OCI-LY3 (cell line): ENCODE data around the gene GALNT3.

Source experiments
- H2AFZ ChIP-seq: fragments of 200-600, 300-600 bp; shearing (Covaris generic); 2 replicates; pipeline ENCODE4 v1.6.0; 2014; ENCODE audit warnings: antibody characterized with exemption, low read depth, low read length
- H3K27ac ChIP-seq: fragments of 200-600, 300-600 bp; sonication (generic); 2 replicates; pipeline ENCODE4 v1.5.1; 2014; ENCODE audit warnings: mild to moderate bottlenecking, low read length, moderate library complexity, mixed read lengths
- H3K27me3 ChIP-seq: fragments of 200-600, 300-600 bp; sonication (generic); 2 replicates; pipeline ENCODE4 v1.6.1; 2014; ENCODE audit warnings: low read depth, low read length, mixed read lengths
- H3K36me3 ChIP-seq: fragments of 200-600, 300-600 bp; sonication (generic); replicated peaks from 2 replicates; pipeline ENCODE3; 2014; ENCODE audit warnings: low read depth, low read length, mixed read lengths
- H3K4me1 ChIP-seq: fragments of 300-600, 200-600 bp; sonication (generic); 2 replicates; pipeline ENCODE4 v1.6.1; 2014; ENCODE audit warnings: low read length, mixed read lengths
- H3K4me2 ChIP-seq: fragments of 200-600, 300-600 bp; sonication (generic); 2 replicates; pipeline ENCODE4 v1.6.1; 2014; ENCODE audit warnings: low read length, mixed read lengths
- H3K4me3 ChIP-seq: fragments of 300-600, 200-600 bp; sonication (generic); 2 replicates; pipeline ENCODE4 v1.5.1; 2014; ENCODE audit warnings: antibody characterized with exemption, mild to moderate bottlenecking, low read length, moderate library complexity
- H3K79me2 ChIP-seq: fragments of 300-600, 200-600 bp; shearing (Covaris generic); 2 replicates; pipeline ENCODE4 v1.6.1; 2014; ENCODE audit warnings: mild to moderate bottlenecking, low read length, mixed read lengths
- H3K9ac ChIP-seq: fragments of 300-600, 200-600 bp; shearing (Covaris generic); 2 replicates; pipeline ENCODE4 v1.6.0; 2014; ENCODE audit warnings: mild to moderate bottlenecking, low read length, moderate library complexity
- H3K9me3 ChIP-seq: fragments of 200-600, 300-600 bp; shearing (Covaris generic); 2 replicates; pipeline ENCODE4 v1.6.1; 2014; ENCODE audit warnings: low read length, mixed read lengths; ENCODE audit not compliant: insufficient read depth
- H4K20me1 ChIP-seq: fragments of 200-600, 300-600 bp; sonication (generic); 2 replicates; pipeline ENCODE4 v1.6.1; 2016; ENCODE audit warnings: low read length, mixed read lengths; ENCODE audit not compliant: insufficient read depth
- CTCF ChIP-seq: fragments of 200-600, 300-600 bp; sonication (generic); IDR thresholded peaks from 2 replicates; pipeline ENCODE4 v1.5.1; 2014; ENCODE audit warnings: antibody characterized with exemption, low read length, low read depth
- EZH2phosphoT487 ChIP-seq: fragments of 200-600 bp; shearing (Covaris generic); IDR thresholded peaks from 2 replicates; pipeline ENCODE4 v1.6.1; 2018; ENCODE audit warnings: antibody characterized with exemption, mixed run types, low read depth

The GALNT3 gene

DNA sequence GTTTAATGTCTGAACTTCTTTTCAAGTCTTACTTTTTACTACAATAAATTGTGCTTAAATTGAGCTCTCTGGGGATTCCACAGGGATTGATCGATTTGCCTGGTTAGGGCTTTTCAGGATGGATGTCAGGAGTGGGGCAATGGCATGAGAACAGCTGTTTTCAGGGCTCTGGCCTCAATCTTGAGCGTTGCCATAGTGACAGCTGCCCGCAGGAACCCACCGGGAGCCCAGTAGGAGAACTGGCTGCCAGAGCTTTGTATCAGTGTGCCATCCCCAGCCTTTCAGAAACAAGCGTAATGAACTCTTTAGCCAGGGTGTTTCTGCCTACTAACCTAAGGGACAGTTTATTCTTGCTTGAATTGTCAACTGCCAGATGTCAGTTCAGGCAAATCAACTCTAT, 93.5 kb downstream of the GALNT3 start:
- Histone ChIP-seq H3K4me1 (no peaks in the 10 kb centered on the region), H3K79me2 (no peaks in the 10 kb centered on the region), H3K27ac (no peak overlapping the region), H3K4me2 (no peak overlapping the region), H3K9me3 (no peaks in the 10 kb centered on the region), H3K4me3 (no peak overlapping the region), H3K36me3 (no peaks in the 10 kb centered on the region), H3K9ac (no peak overlapping the region), H3K27me3 (no peaks in the 10 kb centered on the region), H4K20me1 (no peaks in the 10 kb centered on the region), H2AFZ (no peak overlapping the region)
- TF ChIP-seq EZH2phosphoT487 (no peak), CTCF (no peak)

DNA sequence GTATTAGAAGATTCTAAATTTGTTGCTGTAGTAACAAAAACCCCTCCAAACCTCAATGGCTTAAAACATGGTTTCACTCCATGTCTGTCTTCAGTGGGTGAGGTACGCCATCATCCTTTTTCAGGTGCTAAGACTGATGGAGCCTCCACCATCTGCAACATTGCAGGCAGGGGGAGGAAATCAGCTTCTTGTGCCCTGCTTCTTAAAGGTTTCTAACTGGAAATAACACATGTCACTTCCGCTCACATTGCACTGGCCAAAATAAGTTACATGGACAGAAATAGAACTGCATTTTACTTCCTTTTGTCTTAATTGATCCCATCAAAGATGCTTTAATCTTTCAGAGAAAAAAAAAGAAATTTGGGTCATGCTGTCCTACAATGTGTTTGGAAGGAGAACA, 94.1 kb downstream of the GALNT3 start:
- no peak overlapping the region for H3K27ac ChIP-seq
- no peaks in the 10 kb centered on the region for H3K79me2 ChIP-seq
- H3K9me3 ChIP-seq: no peaks in the 10 kb centered on the region
- no peaks in the 10 kb centered on the region for H3K27me3 ChIP-seq
- H3K9ac ChIP-seq: no peak overlapping the region
- H3K4me1 ChIP-seq: no peaks in the 10 kb centered on the region
- no peaks in the 10 kb centered on the region for H3K36me3 ChIP-seq
- no peak overlapping the region for H3K4me3 ChIP-seq
- H4K20me1 ChIP-seq: no peaks in the 10 kb centered on the region
- no peak overlapping the region; the same call in 1 of the 2 replicates for H2AFZ ChIP-seq
- no peak overlapping the region for H3K4me2 ChIP-seq
- TF ChIP-seq EZH2phosphoT487 (no peak), CTCF (no peak)

DNA sequence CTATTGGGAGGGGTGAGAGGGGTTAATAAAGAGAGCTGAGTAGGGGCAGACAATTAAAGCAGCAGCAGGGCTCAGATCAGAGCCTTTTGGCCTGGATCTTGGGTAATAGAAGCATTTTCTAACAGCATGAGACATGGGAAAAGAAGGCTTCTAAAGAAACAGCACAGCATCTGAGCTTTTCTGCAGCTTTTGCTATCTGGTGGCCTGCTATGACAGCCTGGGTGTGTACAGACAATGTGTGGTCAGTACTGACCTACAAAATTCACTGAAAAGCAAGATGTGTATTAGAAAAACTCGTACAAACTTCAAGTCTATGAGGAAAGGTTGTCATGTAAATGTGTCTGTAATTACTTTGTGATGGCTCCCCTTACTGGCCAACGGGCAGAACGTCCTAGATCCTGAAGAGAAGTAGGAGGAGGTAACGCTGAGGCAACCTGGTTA, 95.6 kb downstream of the GALNT3 start:
- no peaks in the 10 kb centered on the region for H3K79me2 ChIP-seq
- H3K27ac ChIP-seq: no peak overlapping the region
- TF ChIP-seq EZH2phosphoT487 (no peak), CTCF (peak; percentile 66)
- no peak overlapping the region for H3K9ac ChIP-seq
- H3K27me3 ChIP-seq: no peaks in the 10 kb centered on the region
- no peaks in the 10 kb centered on the region for H3K9me3 ChIP-seq
- H3K36me3 ChIP-seq: no peaks in the 10 kb centered on the region
- H3K4me2 ChIP-seq: peak overlapping the region; percentile 30
- H3K4me1 ChIP-seq: no peaks in the 10 kb centered on the region
- H3K4me3 ChIP-seq: no peak overlapping the region
- no peaks in the 10 kb centered on the region for H4K20me1 ChIP-seq
- H2AFZ ChIP-seq: peak overlapping the region; percentile 73; the same call in 1 of the 2 replicates

- Histone ChIP-seq H3K27me3 (no peaks in the 10 kb centered on the region), H3K36me3 (no peaks in the 10 kb centered on the region)
- no peak for TF ChIP-seq CTCF
- TF ChIP-seq EZH2phosphoT487: no peak
Measured at GRCh38 chr2:165697748-165698443, 96.2 kb downstream of the GALNT3 start.

More at GRCh38 chr2:165697748-165698443, 96.2 kb downstream of the GALNT3 start:
- no peaks in the 10 kb centered on the region for H3K9me3 ChIP-seq
- no peak overlapping the region for H3K9ac ChIP-seq
- peak overlapping the region; percentile 73; the same call in 1 of the 2 replicates for H2AFZ ChIP-seq
- H3K4me2 ChIP-seq: no peak overlapping the region
- H3K27ac ChIP-seq: no peak overlapping the region
- no peaks in the 10 kb centered on the region for H3K4me1 ChIP-seq
- H3K4me3 ChIP-seq: no peak overlapping the region
- H3K79me2 ChIP-seq: no peaks in the 10 kb centered on the region
- H4K20me1 ChIP-seq: no peaks in the 10 kb centered on the region
